IMR-90 (cell line): ENCODE results near the gene MX1. TPM values are rescaled to one million over a fixed set of nuclear protein-coding genes. Genes with fewer than 3 reads are reported as not detected.

Experiments
- ATAC-seq: fragments of 200-7000 bp; cut with Tn5 transposase; 2 replicates; pipeline ENCODE4 v1.9.1; 2020; ENCODE audit warnings: low read depth, mild to moderate bottlenecking, moderate library complexity
- BruUV-seq: library from RNA; stranded (reverse); fragments of 400-500 nt; replicated peaks from 2 replicates; lab custom pipeline; 2021; lab: Mats Ljungman, UMichigan
- CTCF ChIA-PET: fragments of 300-600 bp; formaldehyde crosslinking; extraction: SDS; loops from one replicate; lab custom pipeline; 2021; ENCODE audit warnings: antibody characterized with exemption; lab: Yijun Ruan, JAX
- POLR2A ChIA-PET: fragments of 300-600 bp; sonication (Branson Sonifier 250); formaldehyde crosslinking; loops from one replicate; lab custom pipeline; 2022; ENCODE audit warnings: antibody characterized with exemption; ENCODE audit not compliant: unreplicated experiment; lab: Charles Lee
- DNase-seq: peaks from one replicate; pipeline ENCODE4 v3.0.0; 2013
- H2AFZ ChIP-seq: replicated peaks from 2 replicates; pipeline ENCODE3; 2013; ENCODE audit warnings: low read length, mild to moderate bottlenecking; ENCODE audit not compliant: poor library complexity
- H2AK5ac ChIP-seq: 2 replicates; pipeline ENCODE4 v1.6.1; 2013; ENCODE audit warnings: low read depth, low read length, inconsistent platforms
- H2AK9ac ChIP-seq: replicated peaks from 2 replicates; pipeline ENCODE3; 2013; ENCODE audit warnings: mild to moderate bottlenecking, low read depth, low read length, moderate library complexity; ENCODE audit not compliant: poor library complexity
- H2BK120ac ChIP-seq: 2 replicates; pipeline ENCODE4 v1.6.1; 2013; ENCODE audit warnings: low read depth, low read length, inconsistent platforms
- H2BK15ac ChIP-seq: 3 replicates; pipeline ENCODE4 v1.6.1; 2013; ENCODE audit warnings: low read depth, low read length, inconsistent platforms
- H2BK20ac ChIP-seq: 2 replicates; pipeline ENCODE4 v1.6.1; 2013; ENCODE audit warnings: low read depth, mild to moderate bottlenecking, inconsistent platforms, low read length, moderate library complexity
- H2BK5ac ChIP-seq: 2 replicates; pipeline ENCODE4 v1.6.1; 2013; ENCODE audit warnings: mild to moderate bottlenecking, low read depth, low read length, inconsistent platforms; ENCODE audit not compliant: poor library complexity, severe bottlenecking
- H3K14ac ChIP-seq: replicated peaks from 2 replicates; pipeline ENCODE4 v1.6.1; 2013; ENCODE audit warnings: low read depth, low read length, inconsistent platforms
- H3K18ac ChIP-seq: 2 replicates; pipeline ENCODE4 v1.6.1; 2013; ENCODE audit warnings: low read depth, low read length, control low read depth
- H3K23ac ChIP-seq: 2 replicates; pipeline ENCODE4 v1.6.1; 2013; ENCODE audit warnings: low read depth, low read length, inconsistent platforms
- H3K27ac ChIP-seq: 2 replicates; pipeline ENCODE4 v1.5.1; 2013; ENCODE audit warnings: mild to moderate bottlenecking, control low read depth, low read length; ENCODE audit not compliant: insufficient read depth
- H3K27me3 ChIP-seq: 2 replicates; pipeline ENCODE4 v1.6.1; 2013; ENCODE audit warnings: low read length; ENCODE audit not compliant: control insufficient read depth, insufficient read depth
- H3K36me3 ChIP-seq: 2 replicates; pipeline ENCODE4 v1.6.1; 2013; ENCODE audit warnings: low read length, mixed read lengths; ENCODE audit not compliant: control insufficient read depth, insufficient read depth
- H3K4ac ChIP-seq: 2 replicates; pipeline ENCODE4 v1.6.1; 2013; ENCODE audit warnings: low read depth, low read length, inconsistent platforms
- H3K4me1 ChIP-seq: 2 replicates; pipeline ENCODE4 v1.6.1; 2013; ENCODE audit warnings: low read length, mixed read lengths; ENCODE audit not compliant: control insufficient read depth, insufficient read depth
- H3K4me2 ChIP-seq: 2 replicates; pipeline ENCODE4 v1.6.1; 2013; ENCODE audit warnings: low read depth, mild to moderate bottlenecking, control low read depth, low read length, moderate library complexity
- H3K4me3 ChIP-seq: 2 replicates; pipeline ENCODE4 v1.5.1; 2013; ENCODE audit warnings: low read depth, mild to moderate bottlenecking, control low read depth, low read length, moderate library complexity; ENCODE audit not compliant: insufficient read depth
- H3K56ac ChIP-seq: 2 replicates; pipeline ENCODE4 v1.6.1; 2013; ENCODE audit warnings: low read length, inconsistent platforms; ENCODE audit not compliant: insufficient read depth; ENCODE audit errors: extremely low read depth
- H3K79me1 ChIP-seq, 2 experiments: 2 replicates each; pipeline ENCODE4 v1.6.1; 2013; ENCODE audit warnings: low read length in 2 of 2, inconsistent platforms in 1 of 2, low read depth in 1 of 2
- H3K9ac ChIP-seq: 2 replicates; pipeline ENCODE4 v1.6.1; 2013; ENCODE audit warnings: low read depth, low read length, control low read depth
- H3K9me1 ChIP-seq: 2 replicates; pipeline ENCODE4 v1.6.1; 2013; ENCODE audit warnings: low read length, inconsistent platforms; ENCODE audit not compliant: insufficient read depth
- H3K9me3 ChIP-seq: 2 replicates; pipeline ENCODE4 v1.6.1; 2013; ENCODE audit warnings: low read length; ENCODE audit not compliant: control insufficient read depth, insufficient read depth
- H4K20me1 ChIP-seq: 2 replicates; pipeline ENCODE4 v1.6.1; 2013; ENCODE audit warnings: low read length, inconsistent platforms; ENCODE audit not compliant: insufficient read depth
- H4K5ac ChIP-seq: 2 replicates; pipeline ENCODE4 v1.6.1; 2013; ENCODE audit warnings: mild to moderate bottlenecking, low read depth, low read length, control low read depth
- H4K8ac ChIP-seq, 2 experiments: 2 replicates each; pipeline ENCODE4 v1.6.1; 2013; ENCODE audit warnings: low read depth in 2 of 2, low read length in 2 of 2, control low read depth in 1 of 2, inconsistent platforms in 1 of 2
- H4K91ac ChIP-seq: 2 replicates; pipeline ENCODE4 v1.6.1; 2013; ENCODE audit warnings: low read depth, low read length, inconsistent platforms; ENCODE audit not compliant: insufficient read depth
- CTCF ChIP-seq: conservative IDR thresholded peaks from 2 replicates; pipeline ENCODE4 v1.5.1; 2012; ENCODE audit warnings: mild to moderate bottlenecking, low read depth, low read length, improper control_type of control experiment
- FOS ChIP-seq: fragments of 150-350 bp; IDR thresholded peaks from 2 replicates; pipeline ENCODE4 v1.6.1; 2016; ENCODE audit warnings: low read depth, low read length
- NFE2L2 ChIP-seq: fragments of 150-350 bp; IDR thresholded peaks from 2 replicates; pipeline ENCODE4 v1.6.1; 2016; ENCODE audit warnings: low read depth, mild to moderate bottlenecking, low read length
- USF2 ChIP-seq: fragments of 150-350 bp; IDR thresholded peaks from 2 replicates; pipeline ENCODE4 v1.6.1; 2017; ENCODE audit warnings: mild to moderate bottlenecking, antibody characterized with exemption, low read length, low read depth
- WGBS, 2 experiments: methylation state at CpG; one replicate each; pipeline versions ENCODE4 v1.1.5 to v1.1.7; 2013; ENCODE audit warnings: missing lambda C conversion rate in 2 of 2; ENCODE audit not compliant: insufficient read length in 1 of 2; ENCODE audit errors: extremely low coverage in 2 of 2; 5-methylcytosine and 5-hydroxymethylcytosine counted together
- dilution Hi-C: fragments of 300-500 bp; cut with HindIII; formaldehyde crosslinking; loops from one replicate; pipeline ENCODE4 v1.14.3; 2018; ENCODE audit warnings: low sequenced_read_pairs; ENCODE audit not compliant: unreplicated experiment
- in situ Hi-C: fragments of 300-500 bp; cut with MboI; formaldehyde crosslinking; loops from 3 replicates; pipeline ENCODE4 v1.14.3; 2019; ENCODE audit warnings: low sequenced_read_pairs, inconsistent platforms, mixed read lengths
- intact Hi-C: fragments of 100-400 bp; cut with micrococcal nuclease; formaldehyde crosslinking; loops from 2 replicates; pipeline ENCODE4 v1.10.0; 2022
- polyA plus RNA-seq, 3 experiments: library from polyadenylated mRNA; depleted of rRNA; stranded (reverse); fragments of >200 nt; gene quantifications; 2 replicates each; pipeline ENCODE4 v1.2.3, GENCODE V29; 2012; ENCODE audit warnings: low replicate concordance in 1 of 3
- total RNA-seq: library from RNA; depleted of rRNA; stranded (reverse); fragments of >200 nt; gene quantifications from 2 replicates; pipeline ENCODE4 v1.2.3, GENCODE V29; 2012
- TF ChIP-seq, protein P1 (sequence below): fragments of 150-350 bp; IDR thresholded peaks from 2 replicates; pipeline ENCODE4 v1.6.1; 2016; ENCODE audit warnings: low read depth, mild to moderate bottlenecking, low read length, moderate library complexity, borderline replicate concordance

MX1 gene
- total and polyA plus RNA-seq, 2 of the 4 experiments (the other 2 are of a cell fraction): 1.0 to 2.5 TPM

DNA sequence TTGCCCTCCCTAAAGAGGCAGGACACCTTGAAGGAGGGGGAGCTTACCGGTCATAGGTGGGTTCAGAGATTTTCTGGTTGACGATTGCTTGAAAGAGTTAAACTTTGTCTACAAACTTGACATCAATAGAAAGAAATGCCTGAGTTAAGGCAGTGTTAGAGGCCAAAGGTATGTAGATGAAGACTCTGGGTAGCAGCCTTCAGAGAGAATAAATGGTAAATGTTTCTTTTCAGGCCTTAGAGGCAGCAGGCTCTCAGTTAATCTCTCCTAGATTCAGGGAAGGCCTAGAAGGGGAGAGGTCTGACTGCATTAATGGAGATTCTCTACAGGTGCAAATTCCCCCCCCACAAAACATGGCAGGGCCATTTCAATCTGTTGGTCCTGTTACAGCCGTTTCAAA lies 27.7 kb downstream of the MX1 start:
- dilution Hi-C loops: no loop called here
- H2AK9ac ChIP-seq: no peak overlapping the region
- BruUV-seq: no TSS peak

More for the DNA sequence above, 27.7 kb downstream of the MX1 start:
- Histone ChIP-seq H3K9me1 (no peaks in the 10 kb centered on the region), H4K5ac (no peak overlapping the region), H3K23ac (no peak overlapping the region), H3K18ac (no peak overlapping the region), H3K36me3 (no peaks in the 10 kb centered on the region), H2AK5ac (no peak overlapping the region), H3K79me1 (no peaks in the 10 kb centered on the region), H3K56ac (no peak overlapping the region), H2BK5ac (no peak overlapping the region), H3K27me3 (no peaks in the 10 kb centered on the region), H3K4ac (no peak overlapping the region), H4K91ac (no peak overlapping the region), H3K9ac (no peak overlapping the region), H4K8ac (no peak overlapping the region), H3K4me3 (no peak overlapping the region), H3K14ac (no peak overlapping the region), H4K20me1 (no peaks in the 10 kb centered on the region), H2AFZ (no peak overlapping the region), H3K27ac (no peak overlapping the region), H3K4me1 (no peaks in the 10 kb centered on the region), H3K4me2 (no peak overlapping the region), H2BK15ac (no peak overlapping the region), H3K9me3 (no peaks in the 10 kb centered on the region), H2BK120ac (no peak overlapping the region), H2BK20ac (no peak overlapping the region)
- ChIA-PET POLR2A (no interaction called here), CTCF (interaction anchor here (1.0 kb wide), 1 partner anchor 170 kb away, joined by 5 read pairs; no protein-coding TSS in a partner anchor)
- WGBS, 2 experiments: no CpG with 5 or more reads among the region's 3 CpGs
- TF ChIP-seq USF2 (no peak), FOS (no peak), NFE2L2 (no peak), CTCF (no peak)
- TF ChIP-seq, protein P1, sequence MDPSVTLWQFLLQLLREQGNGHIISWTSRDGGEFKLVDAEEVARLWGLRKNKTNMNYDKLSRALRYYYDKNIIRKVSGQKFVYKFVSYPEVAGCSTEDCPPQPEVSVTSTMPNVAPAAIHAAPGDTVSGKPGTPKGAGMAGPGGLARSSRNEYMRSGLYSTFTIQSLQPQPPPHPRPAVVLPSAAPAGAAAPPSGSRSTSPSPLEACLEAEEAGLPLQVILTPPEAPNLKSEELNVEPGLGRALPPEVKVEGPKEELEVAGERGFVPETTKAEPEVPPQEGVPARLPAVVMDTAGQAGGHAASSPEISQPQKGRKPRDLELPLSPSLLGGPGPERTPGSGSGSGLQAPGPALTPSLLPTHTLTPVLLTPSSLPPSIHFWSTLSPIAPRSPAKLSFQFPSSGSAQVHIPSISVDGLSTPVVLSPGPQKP: no peak
- ATAC-seq (no peak), DNase-seq (no peak)
- intact Hi-C loops: no loop called here
- in situ Hi-C loops: loop anchor here (10.0 kb wide), 1 partner anchor 329 kb away; no protein-coding TSS in a partner anchor
